Activated B cell treated with CpG ODN at 0.5 μM for 24 hours (primary cell): Measurements from ENCODE around the gene HOXB3. TPM values are rescaled to one million over a fixed set of nuclear protein-coding genes. Genes with fewer than 3 reads are reported as not detected.

Source experiments
- ATAC-seq: fragments of 200-7000 bp; cut with Tn5 transposase; one replicate; pipeline ENCODE4 v1.10.0; 2021; ENCODE audit warnings: low read depth, mild to moderate bottlenecking, moderate library complexity
- CTCF ChIA-PET: fragments of 350-600 bp; sonication (Branson Sonifier 250); formaldehyde crosslinking; loops from one replicate; lab custom pipeline; 2021; ENCODE audit warnings: antibody characterized with exemption; lab: Charles Lee
- POLR2A ChIA-PET: fragments of 350-600 bp; sonication (Branson Sonifier 250); formaldehyde crosslinking; loops from one replicate; lab custom pipeline; 2021; ENCODE audit warnings: antibody characterized with exemption; lab: Charles Lee
- DNase-seq: peaks from one replicate; pipeline ENCODE4 v3.0.0; 2022
- H3K27ac Mint-ChIP-seq: one replicate; pipeline ENCODE4 v1.8.0; 2020; ENCODE audit warnings: mixed read lengths
- H3K27me3 Mint-ChIP-seq: one replicate; pipeline ENCODE4 v1.8.0; 2021; ENCODE audit warnings: mixed read lengths
- H3K36me3 Mint-ChIP-seq: one replicate; pipeline ENCODE4 v1.8.0; 2021; ENCODE audit warnings: low read depth, mixed read lengths
- H3K4me1 Mint-ChIP-seq: one replicate; pipeline ENCODE4 v1.8.0; 2021; ENCODE audit warnings: mixed read lengths
- H3K4me3 Mint-ChIP-seq: one replicate; pipeline ENCODE4 v1.8.0; 2020; ENCODE audit warnings: mild to moderate bottlenecking, mixed read lengths
- H3K9me3 Mint-ChIP-seq: one replicate; pipeline ENCODE4 v1.8.0; 2020; ENCODE audit warnings: mixed read lengths
- CTCF ChIP-seq: fragments of 200-600 bp; IDR thresholded peaks from one replicate; pipeline ENCODE4 v1.8.0; 2022; ENCODE audit warnings: antibody characterized with exemption, mild to moderate bottlenecking
- intact Hi-C: fragments of 100-400 bp; cut with micrococcal nuclease; formaldehyde crosslinking; loops from one replicate; pipeline ENCODE4 v1.15.1; 2024
- total RNA-seq: library from RNA; stranded (reverse); gene quantifications from 2 replicates; pipeline ENCODE4 v1.2.3, GENCODE V29; 2022

HOXB3 gene
- total RNA-seq, 1 donor from 2014 or later, result 2.6 TPM

DNA sequence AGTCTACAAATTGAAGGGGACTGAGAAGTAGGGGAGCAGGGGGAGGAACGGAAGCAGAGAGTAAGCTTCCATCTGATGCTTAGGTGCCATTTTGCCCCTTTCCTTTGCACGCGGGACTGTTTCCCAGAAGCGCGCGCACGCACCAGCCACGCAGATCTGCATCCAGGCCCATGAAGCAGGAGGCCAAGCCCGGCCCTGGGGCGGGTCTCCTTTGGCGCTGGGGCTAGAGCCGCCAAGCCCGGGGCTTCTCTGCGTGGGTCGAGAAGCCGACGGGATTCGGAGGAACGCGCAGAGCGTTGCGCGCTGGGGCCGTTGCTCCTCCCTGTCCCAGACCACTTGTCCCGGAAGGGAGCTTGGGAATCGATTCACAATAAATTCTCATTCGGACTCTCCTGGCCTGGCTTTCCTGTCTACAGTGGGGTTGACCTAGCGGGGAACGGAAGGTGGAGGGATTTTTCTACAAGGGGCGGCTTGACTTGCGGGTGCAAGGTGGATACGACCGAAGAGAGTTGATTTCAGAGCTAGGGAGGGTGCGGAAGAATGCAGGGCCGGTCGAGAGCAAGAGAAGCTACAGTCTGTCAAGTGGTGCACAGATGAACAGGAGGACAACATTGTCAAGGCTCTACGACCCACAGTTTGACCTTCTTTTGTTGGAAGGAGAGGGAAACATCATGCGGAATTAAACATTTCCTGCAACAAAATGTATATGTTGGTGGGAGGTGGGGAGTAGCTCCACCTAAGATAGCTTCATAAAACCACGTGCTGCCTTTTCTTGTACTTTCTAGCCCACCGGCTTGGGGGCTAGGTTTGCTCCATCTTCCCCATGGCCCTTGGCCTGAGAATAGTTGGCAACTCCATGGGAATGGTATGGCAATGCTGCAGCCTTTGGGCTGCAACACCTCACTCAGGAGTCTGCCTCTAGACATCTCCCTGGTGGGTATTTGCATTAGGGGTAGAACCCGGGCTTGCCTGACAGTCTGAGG, 31.7 kb upstream of the HOXB3 start:
- intact Hi-C loops, result no loop called here
- no peak overlapping the region for H3K4me3 Mint-ChIP-seq

GRCh38 chr17:48620461-48621139, 30.6 kb upstream of the HOXB3 start:
- Mint-ChIP-seq H3K4me1 (peaks cover 18% of the 10 kb centered on the region), H3K27me3 (peaks cover 76% of the 10 kb centered on the region), H3K4me3 (no peak overlapping the region), H3K9me3 (no peaks in the 10 kb centered on the region), H3K36me3 (no peaks in the 10 kb centered on the region), H3K27ac (no peak overlapping the region)
- intact Hi-C loops, result no loop called here
- ATAC-seq (no peak), DNase-seq (no peak)
- no peak for TF ChIP-seq CTCF
- CTCF ChIA-PET, result interaction anchor here (1.4 to 4.0 kb wide), 5 partner anchors 11 to 312 kb away, joined by 3 to 29 read pairs (median 16); partner anchors contain the start of gene HOXB5
- POLR2A ChIA-PET, result no interaction called here

More for the DNA sequence above, 31.7 kb upstream of the HOXB3 start:
- no peaks in the 10 kb centered on the region for H3K36me3 Mint-ChIP-seq
- H3K27ac Mint-ChIP-seq, result no peak overlapping the region
- ChIA-PET POLR2A (no interaction called here), CTCF (interaction anchor here (1.3 to 4.0 kb wide), 6 partner anchors 11 to 271 kb away, joined by 3 to 16 read pairs (median 3); no protein-coding TSS in a partner anchor)
- DNase-seq (no peak), ATAC-seq (no peak)
- no peak for TF ChIP-seq CTCF
- H3K9me3 Mint-ChIP-seq, result no peaks in the 10 kb centered on the region
- H3K27me3 Mint-ChIP-seq, result peaks cover 67% of the 10 kb centered on the region
- peaks cover 26% of the 10 kb centered on the region for H3K4me1 Mint-ChIP-seq

GRCh38 chr17:48619826-48620449, 29.9 kb upstream of the HOXB3 start:
- no peaks in the 10 kb centered on the region for H3K36me3 Mint-ChIP-seq
- H3K4me1 Mint-ChIP-seq, result peaks cover 17% of the 10 kb centered on the region
- intact Hi-C loops, result loop anchor here (2.0 to 10.0 kb wide), 3 partner anchors 375 to 775 kb away; partner anchors contain the start of genes IGF2BP1 and SCRN2
- H3K27me3 Mint-ChIP-seq, result peaks cover 79% of the 10 kb centered on the region
- no peak for ATAC-seq
- H3K4me3 Mint-ChIP-seq, result no peak overlapping the region
- no peak for TF ChIP-seq CTCF
- H3K9me3 Mint-ChIP-seq, result no peaks in the 10 kb centered on the region
- DNase-seq, result no peak
- H3K27ac Mint-ChIP-seq, result no peak overlapping the region
- CTCF ChIA-PET, result interaction anchor here (1.2 to 4.0 kb wide), 4 partner anchors 11 to 593 kb away, joined by 3 to 29 read pairs (median 16); partner anchors contain the start of gene HOXB5
- POLR2A ChIA-PET, result no interaction called here

GRCh38 chr17:48618256-48618896, 28.3 kb upstream of the HOXB3 start:
- ATAC-seq, result peak; percentile 84
- peaks cover 26% of the 10 kb centered on the region for H3K4me1 Mint-ChIP-seq
- H3K36me3 Mint-ChIP-seq, result no peaks in the 10 kb centered on the region
- no peak overlapping the region for H3K4me3 Mint-ChIP-seq
- intact Hi-C loops, result loop anchor here (1.0 to 10.0 kb wide), 8 partner anchors 282 to 774 kb away; partner anchors contain the start of genes IGF2BP1 and SCRN2
- DNase-seq, result peak; percentile 77
- ChIA-PET CTCF (interaction anchor here (0.8 to 4.0 kb wide), 17 partner anchors 9 to 594 kb away, joined by 3 to 29 read pairs (median 6); partner anchors contain the start of genes HOXB3 and HOXB5), POLR2A (interaction anchor here (0.8 to 1.0 kb wide), 4 partner anchors 18 to 403 kb away, joined by 3 to 5 read pairs (median 4); no protein-coding TSS in a partner anchor)
- H3K27ac Mint-ChIP-seq, result peak overlapping the region; percentile 9
- peaks cover 78% of the 10 kb centered on the region for H3K27me3 Mint-ChIP-seq
- H3K9me3 Mint-ChIP-seq, result no peaks in the 10 kb centered on the region
- TF ChIP-seq CTCF, result peak; percentile 66
